HG03520 (cell line): Measurements from ENCODE around the gene HHIPL1.

Source experiments
- ATAC-seq: cut with Tn5 transposase; IDR thresholded peaks from one replicate; pipeline ENCODE4 v1.9.1; 2021; ENCODE audit warnings: mild to moderate bottlenecking, moderate library complexity; ENCODE audit not compliant: unreplicated experiment

HHIPL1 gene

GRCh38 chr14:99644723-99645544, at the start of gene HHIPL1:
Gene HHIPL1, plus strand, starts transcription at chr14:99645129. Its CDS starts 79 bp downstream, at chr14:99645208.
- ATAC-seq = no peak

GRCh38 chr14:99595524-99595923, 49.4 kb upstream of the HHIPL1 start:
- no peak for ATAC-seq

GRCh38 chr14:99596071-99596627, 48.8 kb upstream of the HHIPL1 start:
- ATAC-seq = no peak

- no peak for ATAC-seq
Observed at GRCh38 chr14:99596772-99597171, 48.2 kb upstream of the HHIPL1 start.

GRCh38 chr14:99597911-99598600, 46.9 kb upstream of the HHIPL1 start:
- ATAC-seq = no peak

- ATAC-seq = no peak
Observed at GRCh38 chr14:99598774-99599173, 46.2 kb upstream of the HHIPL1 start.

- no peak for ATAC-seq
Observed at GRCh38 chr14:99599393-99599792, 45.5 kb upstream of the HHIPL1 start.

GRCh38 chr14:99600232-99600888, 44.6 kb upstream of the HHIPL1 start:
- no peak for ATAC-seq

- no peak for ATAC-seq
Observed at GRCh38 chr14:99601361-99601831, 43.5 kb upstream of the HHIPL1 start.

- no peak for ATAC-seq
Observed at GRCh38 chr14:99602054-99602787, 42.7 kb upstream of the HHIPL1 start.

GRCh38 chr14:99602788-99603415, 42.0 kb upstream of the HHIPL1 start:
- no peak for ATAC-seq

GRCh38 chr14:99603471-99604277, 41.3 kb upstream of the HHIPL1 start, which contains the start of gene CCDC85C:
Gene CCDC85C, minus strand, starts transcription at chr14:99604207. Its CDS starts 248 bp downstream, at chr14:99603959.
- ATAC-seq = no peak

- ATAC-seq = peak; percentile 91
Observed at GRCh38 chr14:99604278-99604765, 40.6 kb upstream of the HHIPL1 start.

GRCh38 chr14:99604766-99605298, 40.1 kb upstream of the HHIPL1 start:
- no peak for ATAC-seq

- ATAC-seq = no peak
Observed at GRCh38 chr14:99605299-99605961, 39.5 kb upstream of the HHIPL1 start.

- ATAC-seq = no peak
Observed at GRCh38 chr14:99606359-99606758, 38.6 kb upstream of the HHIPL1 start.

GRCh38 chr14:99608591-99608990, 36.3 kb upstream of the HHIPL1 start:
- no peak for ATAC-seq
